Measurements from ENCODE around the gene DMRTB1. TPM values are rescaled to one million over a fixed set of nuclear protein-coding genes. Genes with fewer than 3 reads are reported as not detected.
"Not testable (repeated sequence)": the region's sequence is repeated elsewhere in the genome, so short reads cannot be mapped to it uniquely, and the experiment has no call there.

Gene DMRTB1
- total RNA-seq, 1 donor from 2014 or later, result not detected

- H3K9me3 ChIP-seq, result no peaks in the 10 kb centered on the region
- no peaks in the 10 kb centered on the region for H3K36me3 ChIP-seq
- H3K4me1 ChIP-seq, result no peaks in the 10 kb centered on the region
- intact Hi-C loops (cut with DNase I), result no loop called here
- no peak overlapping the region for H3K27ac ChIP-seq
- no peak for DNase-seq (ENCODE audit: low spot score in 2 of 2)
- no peak overlapping the region for H3K4me3 ChIP-seq
- H3K27me3 ChIP-seq, result no peaks in the 10 kb centered on the region
- no peak for TF ChIP-seq CTCF (IDR thresholded peaks at IDR 0.05)
These were observed 28.0 kb upstream of the DMRTB1 start for GRCh38 chr1:53431244-53431643.

GRCh38 chr1:53431805-53432565, 27.2 kb upstream of the DMRTB1 start:
- intact Hi-C loops (cut with DNase I), result no loop called here
- no peaks in the 10 kb centered on the region for H3K9me3 ChIP-seq
- H3K4me3 ChIP-seq, result no peak overlapping the region
- H3K36me3 ChIP-seq, result no peaks in the 10 kb centered on the region
- no peak for DNase-seq (ENCODE audit: low spot score in 2 of 2)
- H3K27ac ChIP-seq, result no peak overlapping the region
- H3K27me3 ChIP-seq, result no peaks in the 10 kb centered on the region
- no peaks in the 10 kb centered on the region for H3K4me1 ChIP-seq
- TF ChIP-seq CTCF (IDR thresholded peaks at IDR 0.05), result no peak

GRCh38 chr1:53432611-53433010, 26.6 kb upstream of the DMRTB1 start:
- intact Hi-C loops (cut with DNase I), result no loop called here
- H3K4me1 ChIP-seq, result no peaks in the 10 kb centered on the region
- DNase-seq (ENCODE audit: low spot score in 2 of 2), result no peak

GRCh38 chr1:53434405-53435007, 24.7 kb upstream of the DMRTB1 start:
- intact Hi-C loops (cut with DNase I); H3K4me1 ChIP-seq; H3K36me3 ChIP-seq; H3K27ac ChIP-seq; DNase-seq (ENCODE audit: low spot score in 2 of 2); H3K9me3 ChIP-seq; H3K4me3 ChIP-seq; H3K27me3 ChIP-seq: not testable (repeated sequence)

More at GRCh38 chr1:53432611-53433010, 26.6 kb upstream of the DMRTB1 start:
- Histone ChIP-seq H3K36me3 (no peaks in the 10 kb centered on the region), H3K27ac (no peak overlapping the region), H3K9me3 (no peaks in the 10 kb centered on the region), H3K4me3 (no peak overlapping the region), H3K27me3 (no peaks in the 10 kb centered on the region)
- no peak for TF ChIP-seq CTCF (IDR thresholded peaks at IDR 0.05)

- Histone ChIP-seq H3K4me1 (no peaks in the 10 kb centered on the region), H3K36me3 (no peaks in the 10 kb centered on the region), H3K9me3 (no peaks in the 10 kb centered on the region), H3K27me3 (no peaks in the 10 kb centered on the region), H3K4me3 (no peak overlapping the region), H3K27ac (no peak overlapping the region)
- intact Hi-C loops (cut with DNase I), result no loop called here
- no peak for TF ChIP-seq CTCF (IDR thresholded peaks at IDR 0.05)
- DNase-seq (ENCODE audit: low spot score in 2 of 2), result no peak
These were observed 24.0 kb upstream of the DMRTB1 start for GRCh38 chr1:53435151-53435550.

Measured in ascending aorta (tissue), 2 donors.